Esophagus squamous epithelium (tissue), 4 donors: ENCODE measurements around the gene NSMF.

Experiments used
- CTCF ChIP-seq, 6 experiments: fragments of 450-650 bp in 4 of 6; fragments of 200-600 bp in 2 of 6; sonication (generic) in 2 of 6; IDR thresholded peaks; one replicate each; pipeline ENCODE4 v1.5.1; 2016 to 2019; ENCODE audit warnings: antibody characterized with exemption in 6 of 6, mild to moderate bottlenecking in 4 of 6, moderate library complexity in 4 of 6
- POLR2A ChIP-seq, 4 donors: fragments of 450-650 bp; IDR thresholded peaks; one replicate each; pipeline ENCODE4 v1.6.1; 2017; ENCODE audit warnings: antibody characterized with exemption in 4 of 4, mild to moderate bottlenecking in 4 of 4, moderate library complexity in 3 of 4

GRCh38 chr9:137417161-137418021, 41.7 kb downstream of the NSMF start:
- TF ChIP-seq CTCF (IDR thresholded peaks at IDR 0.05) (no peak), POLR2A (IDR thresholded peaks at IDR 0.05) (no peak)
